ENCODE measurements around the gene PPP1R13B.

The PPP1R13B gene

DNA sequence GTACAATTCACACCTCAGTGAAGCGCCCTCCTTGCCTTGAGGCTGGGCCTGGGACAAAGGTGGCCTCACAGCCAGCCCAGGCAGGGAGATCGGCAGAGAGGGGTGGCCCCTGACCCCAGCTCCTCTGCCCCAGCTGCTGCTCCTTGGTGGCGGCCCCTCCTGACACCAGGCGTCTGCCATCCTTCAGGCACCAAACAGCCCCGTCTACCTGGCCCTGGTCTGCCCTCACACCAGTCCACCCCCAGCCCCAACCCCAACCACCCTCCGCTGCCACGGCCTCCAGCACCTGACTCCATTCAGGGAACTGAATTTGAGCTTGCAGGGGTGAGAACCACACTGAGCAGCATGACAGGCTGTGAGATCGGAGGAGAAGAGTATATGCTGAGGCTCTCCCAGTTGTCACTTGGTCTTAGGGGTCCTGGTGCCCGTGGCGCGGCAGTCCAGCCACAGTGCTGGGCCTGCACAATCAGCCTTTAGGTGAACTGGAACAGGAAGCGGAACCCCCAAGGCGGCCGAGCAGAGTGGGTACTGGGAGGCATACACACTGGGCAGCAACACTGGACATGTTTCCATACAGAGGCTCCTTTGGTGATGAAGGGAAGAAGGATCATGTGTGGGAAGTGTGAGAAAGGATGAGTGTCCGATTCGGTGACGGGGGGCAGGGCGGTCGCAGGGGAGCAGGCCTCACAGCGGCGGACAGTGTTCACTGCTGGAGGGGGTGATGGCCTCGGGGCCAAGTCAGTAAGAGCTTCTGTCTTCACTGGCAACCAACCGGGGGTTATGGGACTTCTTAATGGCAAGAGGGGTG, 113.1 kb downstream of the PPP1R13B start:
- in situ Hi-C loops (cut with HindIII; ENCODE audit: low sequenced_read_pairs): no loop called here

DNA sequence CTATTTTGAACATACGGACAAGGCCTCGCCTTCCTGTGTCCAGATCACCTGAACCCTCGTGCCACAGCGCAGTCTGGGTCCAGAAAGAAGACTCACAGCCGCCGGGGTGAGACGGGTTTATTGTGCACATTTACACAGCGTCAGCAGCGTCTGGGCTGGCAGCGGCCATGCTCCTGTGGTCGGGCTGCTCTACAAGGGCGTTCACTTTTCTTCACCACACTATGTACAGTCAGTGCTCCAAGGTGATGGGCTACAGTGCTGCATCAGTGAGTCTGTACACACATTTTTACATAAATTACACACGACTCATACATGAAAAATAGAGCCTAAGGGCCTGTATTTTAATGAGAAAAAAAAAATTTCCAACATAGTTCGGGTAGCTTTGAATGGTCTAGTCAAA, 113.7 kb downstream of the PPP1R13B start:
- in situ Hi-C loops (cut with HindIII; ENCODE audit: low sequenced_read_pairs): no loop called here

DNA sequence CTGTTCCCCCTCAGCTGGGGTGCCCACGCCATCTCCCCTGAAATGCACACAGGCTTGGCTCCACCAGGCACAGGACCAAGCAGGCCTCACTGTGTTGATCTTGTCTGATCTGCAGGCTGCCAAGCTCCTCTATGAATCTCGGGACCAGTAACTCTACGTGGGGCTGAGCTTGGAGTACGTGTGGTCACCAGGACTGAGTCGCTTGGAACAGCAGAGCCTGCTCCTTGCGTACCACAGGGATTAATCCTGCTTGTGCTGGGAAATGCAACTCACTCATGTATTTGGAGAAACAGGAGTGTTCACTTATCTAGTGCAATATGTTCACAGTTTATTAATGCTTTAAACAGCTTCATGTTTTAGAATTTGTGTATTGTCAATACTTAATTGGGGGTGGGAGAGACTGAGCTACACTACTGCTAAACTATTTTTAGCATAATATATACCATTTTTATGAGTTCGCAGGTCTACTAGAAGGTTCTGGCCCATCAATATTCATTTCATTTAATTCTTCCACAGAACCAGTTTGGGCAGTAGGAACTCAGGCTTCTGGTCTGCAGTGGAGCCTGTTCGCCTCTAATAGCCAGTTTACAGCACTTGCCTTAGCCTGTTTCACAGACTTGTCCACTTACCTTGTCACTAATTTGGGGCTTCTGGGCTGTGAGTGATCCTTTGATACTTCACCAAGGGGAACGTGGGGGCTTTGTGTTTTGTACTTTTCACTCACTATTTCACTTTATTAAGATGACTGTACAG, 114.3 kb downstream of the PPP1R13B start:
- in situ Hi-C loops (cut with HindIII; ENCODE audit: low sequenced_read_pairs): no loop called here

DNA sequence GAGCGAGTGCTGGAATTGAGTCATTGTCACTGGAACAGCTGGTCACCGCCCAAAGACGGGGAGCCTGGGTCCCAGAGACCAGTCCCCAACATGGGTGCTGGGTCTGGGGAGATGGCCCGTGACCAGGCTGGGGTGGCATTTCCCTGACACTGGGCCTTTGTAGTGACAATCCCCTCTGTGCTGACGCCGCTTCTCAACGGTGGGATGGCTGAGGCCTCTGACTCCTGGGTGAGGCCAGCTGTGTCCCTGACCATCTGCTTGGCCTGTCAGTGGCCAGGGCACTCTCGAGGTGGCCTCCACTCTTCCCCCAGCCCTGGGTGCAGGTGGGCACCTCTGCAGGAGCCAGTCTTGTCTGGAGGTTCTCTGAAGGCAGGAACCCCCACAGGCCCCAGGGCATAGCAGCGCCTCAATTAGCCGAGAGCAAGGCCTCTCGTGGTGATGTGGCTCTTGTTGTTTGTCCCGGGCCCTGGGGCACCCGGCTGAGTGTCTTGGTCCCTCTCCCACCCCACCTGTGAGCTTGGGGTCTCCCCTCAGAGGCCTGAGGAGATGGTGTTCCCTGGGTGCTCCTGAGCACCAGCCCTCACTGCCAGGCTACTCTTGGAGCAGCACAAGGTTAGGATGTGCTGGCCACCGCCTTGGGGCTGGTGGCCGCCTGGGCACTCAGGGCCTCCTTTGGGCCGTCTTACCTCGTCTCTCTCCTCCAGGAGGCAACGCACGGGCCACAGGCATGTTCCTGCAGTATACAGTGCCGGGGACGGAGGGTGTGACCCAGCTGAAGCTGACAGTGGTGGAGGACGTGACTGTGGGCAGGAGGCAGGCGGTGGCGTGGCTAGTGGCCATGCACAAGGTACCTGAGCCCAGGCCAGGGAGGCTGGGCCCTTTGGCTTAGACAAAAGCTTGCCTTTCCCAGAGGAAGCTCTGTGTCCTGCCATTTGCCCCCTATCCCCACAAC, 115.2 kb downstream of the PPP1R13B start:
- in situ Hi-C loops (cut with HindIII; ENCODE audit: low sequenced_read_pairs): no loop called here

DNA sequence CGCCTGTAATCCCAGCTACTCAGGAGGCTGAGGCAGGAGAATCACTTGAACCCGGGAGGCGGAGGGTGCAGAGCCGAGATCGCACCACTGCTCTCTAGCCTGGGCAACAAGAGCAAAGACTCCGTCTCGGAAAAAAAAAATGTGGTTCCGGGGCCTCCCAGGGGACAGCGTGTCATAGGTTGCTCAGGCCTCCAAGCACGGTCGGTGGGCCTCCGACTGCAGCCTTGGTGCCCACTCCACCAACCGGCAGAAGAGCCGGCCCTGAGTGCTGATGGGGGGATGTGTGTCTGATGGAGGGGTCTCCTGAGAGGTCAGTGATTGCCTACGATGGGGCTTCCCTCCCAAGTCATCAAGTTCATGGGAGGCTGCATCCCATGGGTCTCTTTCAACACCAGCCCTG, 115.9 kb downstream of the PPP1R13B start:
- in situ Hi-C loops (cut with HindIII; ENCODE audit: low sequenced_read_pairs): no loop called here

DNA sequence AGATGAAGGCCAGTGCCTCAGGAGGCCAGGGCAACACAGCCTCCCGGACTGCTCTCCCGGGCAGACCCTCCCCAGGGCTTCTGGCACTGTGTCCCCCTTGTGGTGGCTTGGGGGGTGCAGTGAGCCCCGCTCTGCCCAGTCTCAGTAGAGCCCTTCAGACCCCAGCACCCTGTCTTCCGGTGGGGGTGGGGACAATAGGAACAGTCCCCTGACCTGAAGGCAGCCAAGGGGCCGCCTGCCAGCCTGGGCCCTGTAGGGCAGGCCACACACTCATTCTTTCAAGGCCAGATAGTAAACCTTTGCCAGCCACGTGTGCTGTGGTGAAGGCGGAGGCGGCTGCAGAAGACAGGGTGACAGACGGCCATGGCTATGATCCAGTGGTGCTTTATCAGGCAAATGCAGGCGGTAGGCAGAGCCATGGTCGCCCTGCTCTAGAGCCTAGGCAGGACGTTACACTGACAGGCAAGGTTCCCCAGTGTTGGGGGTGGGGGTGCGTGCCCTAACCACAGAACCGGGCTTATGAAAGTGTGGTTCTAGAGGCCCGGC, 116.8 kb downstream of the PPP1R13B start:
- in situ Hi-C loops (cut with HindIII; ENCODE audit: low sequenced_read_pairs): no loop called here

DNA sequence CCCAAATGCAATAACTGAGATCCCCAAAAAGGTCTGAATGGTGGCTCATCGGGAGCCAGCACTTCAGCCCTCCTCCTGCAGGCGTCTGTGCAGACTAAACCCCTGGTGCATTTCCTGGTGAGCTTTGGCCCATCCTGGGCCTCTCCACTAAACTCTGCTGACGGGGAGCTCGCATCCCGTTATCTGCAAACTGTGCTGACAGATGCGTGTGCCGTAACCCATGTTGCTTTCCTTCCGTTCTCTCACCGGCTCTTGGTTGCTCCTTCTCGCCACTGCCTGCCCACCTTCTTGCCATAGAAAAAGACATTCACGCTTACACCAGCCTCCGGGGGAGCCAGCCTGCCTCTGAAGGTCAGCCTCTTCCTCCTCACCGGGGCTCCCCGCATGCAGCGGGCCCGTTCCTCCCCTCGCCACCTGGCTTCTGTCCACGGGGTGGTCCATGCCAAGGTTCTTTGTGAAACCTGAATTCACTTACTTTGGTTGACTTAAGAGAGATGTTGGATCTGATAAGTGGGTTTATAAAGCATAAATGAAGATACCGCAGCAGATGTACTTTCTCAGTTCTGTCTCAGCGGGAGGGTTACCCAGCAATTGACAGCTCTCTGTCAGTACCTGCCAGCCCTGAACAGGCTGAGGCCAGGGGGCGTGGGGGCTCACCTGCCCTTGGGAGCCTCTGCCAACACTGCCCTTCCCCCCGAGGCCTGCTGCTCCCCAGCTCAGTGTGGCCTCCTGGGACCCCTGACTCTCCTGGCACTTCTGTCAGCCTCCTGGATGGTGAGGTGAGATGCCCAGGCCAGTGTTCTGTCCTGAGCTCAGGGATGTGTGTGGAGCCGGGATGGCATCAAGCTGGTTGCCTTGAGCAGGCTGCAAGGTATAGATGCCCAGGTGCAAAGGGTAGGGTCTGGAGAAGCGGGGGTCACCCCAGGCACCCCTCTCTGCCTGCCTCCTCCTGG, 117.6 kb downstream of the PPP1R13B start:
- in situ Hi-C loops (cut with HindIII; ENCODE audit: low sequenced_read_pairs): no loop called here

DNA sequence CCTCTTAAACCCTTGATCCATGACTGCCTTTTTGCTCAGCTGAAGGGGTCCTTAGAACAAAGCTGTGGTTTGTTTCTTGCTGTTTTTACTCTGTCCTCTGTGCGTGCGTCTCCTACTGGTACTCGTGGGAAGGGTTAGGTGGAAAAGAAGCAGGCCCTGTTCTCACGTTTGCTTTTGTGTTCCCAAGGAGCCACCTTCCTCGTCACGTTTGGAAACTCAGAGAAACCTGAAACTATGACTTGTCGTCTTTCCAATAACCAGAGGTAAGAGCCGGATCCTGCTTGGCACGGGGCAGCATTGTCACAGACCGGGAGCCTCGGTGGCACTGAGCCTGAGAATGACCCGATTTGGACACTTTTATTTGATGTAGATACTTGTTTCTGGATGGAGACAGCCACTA, 118.7 kb downstream of the PPP1R13B start:
- in situ Hi-C loops (cut with HindIII; ENCODE audit: low sequenced_read_pairs): no loop called here

DNA sequence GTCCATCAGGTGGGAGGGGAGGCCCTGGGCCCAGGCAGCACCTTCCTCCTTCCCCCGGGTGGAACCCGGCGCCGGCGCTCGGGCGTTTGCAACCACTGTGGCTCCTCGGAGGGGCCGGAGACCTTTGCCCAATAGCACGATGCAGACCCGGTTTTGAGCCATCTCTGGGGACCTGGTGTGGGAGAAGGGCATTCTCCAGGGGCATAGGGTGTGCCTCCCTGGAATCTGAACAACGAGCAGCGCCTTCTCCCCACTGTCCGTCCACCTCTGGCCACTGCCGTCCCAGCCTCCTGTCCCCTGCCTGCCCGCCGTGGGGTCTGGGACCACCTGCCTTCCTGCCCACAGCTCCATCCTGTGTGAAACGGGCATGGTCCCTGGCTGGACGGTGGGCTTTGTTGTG, 119.2 kb downstream of the PPP1R13B start:
- in situ Hi-C loops (cut with HindIII; ENCODE audit: low sequenced_read_pairs): no loop called here

DNA sequence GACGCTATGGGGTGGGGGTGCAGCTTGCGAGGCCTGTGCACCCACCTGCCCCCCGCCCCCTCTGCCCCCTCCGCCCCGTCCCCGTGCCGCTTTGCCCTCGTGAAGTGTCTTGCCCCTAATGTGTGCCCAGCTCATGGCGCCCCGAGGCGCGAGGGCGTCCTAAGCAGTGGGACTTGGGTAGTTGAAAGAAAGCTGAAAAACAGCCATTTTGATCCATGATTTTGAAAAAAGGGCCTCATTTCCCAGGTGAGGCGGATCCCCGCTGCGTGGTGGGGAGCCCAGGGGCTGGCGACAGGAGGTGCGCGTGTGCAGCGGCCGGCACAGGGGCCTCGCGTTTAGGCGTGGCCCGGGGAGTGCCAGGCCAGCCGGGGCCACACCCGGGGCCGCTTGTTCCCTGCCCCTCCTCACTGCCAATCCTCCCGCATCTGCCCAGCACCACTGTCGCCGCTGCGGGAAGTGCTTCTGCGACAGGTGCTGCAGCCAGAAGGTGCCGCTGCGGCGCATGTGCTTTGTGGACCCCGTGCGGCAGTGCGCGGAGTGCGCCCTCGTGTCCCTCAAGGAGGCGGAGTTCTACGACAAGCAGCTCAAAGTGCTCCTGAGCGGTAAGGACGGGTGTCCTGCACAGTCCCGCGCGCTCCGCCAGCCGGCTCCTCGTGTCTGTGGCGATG, 119.9 kb downstream of the PPP1R13B start:
- in situ Hi-C loops (cut with HindIII; ENCODE audit: low sequenced_read_pairs): no loop called here

DNA sequence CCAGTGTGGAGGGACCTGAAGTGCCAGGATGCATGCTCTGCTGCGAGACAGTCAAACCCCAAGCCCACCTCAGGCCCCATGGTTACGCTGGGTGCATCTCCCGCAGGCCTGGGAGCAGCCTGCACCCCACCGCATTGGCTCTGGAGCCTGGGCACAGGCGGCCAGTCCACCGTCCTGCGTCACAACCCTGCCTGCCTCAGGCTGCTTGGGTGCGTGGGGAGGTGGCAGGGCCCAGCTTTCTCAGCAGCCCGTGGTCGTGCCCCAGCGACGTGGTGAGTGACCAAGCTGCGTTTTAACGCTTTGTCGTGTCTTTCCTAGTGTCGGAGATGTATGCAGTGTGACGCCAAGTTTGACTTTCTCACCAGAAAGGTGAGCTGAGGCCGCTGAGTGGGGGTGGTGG, 120.9 kb downstream of the PPP1R13B start:
- in situ Hi-C loops (cut with HindIII; ENCODE audit: low sequenced_read_pairs): no loop called here

DNA sequence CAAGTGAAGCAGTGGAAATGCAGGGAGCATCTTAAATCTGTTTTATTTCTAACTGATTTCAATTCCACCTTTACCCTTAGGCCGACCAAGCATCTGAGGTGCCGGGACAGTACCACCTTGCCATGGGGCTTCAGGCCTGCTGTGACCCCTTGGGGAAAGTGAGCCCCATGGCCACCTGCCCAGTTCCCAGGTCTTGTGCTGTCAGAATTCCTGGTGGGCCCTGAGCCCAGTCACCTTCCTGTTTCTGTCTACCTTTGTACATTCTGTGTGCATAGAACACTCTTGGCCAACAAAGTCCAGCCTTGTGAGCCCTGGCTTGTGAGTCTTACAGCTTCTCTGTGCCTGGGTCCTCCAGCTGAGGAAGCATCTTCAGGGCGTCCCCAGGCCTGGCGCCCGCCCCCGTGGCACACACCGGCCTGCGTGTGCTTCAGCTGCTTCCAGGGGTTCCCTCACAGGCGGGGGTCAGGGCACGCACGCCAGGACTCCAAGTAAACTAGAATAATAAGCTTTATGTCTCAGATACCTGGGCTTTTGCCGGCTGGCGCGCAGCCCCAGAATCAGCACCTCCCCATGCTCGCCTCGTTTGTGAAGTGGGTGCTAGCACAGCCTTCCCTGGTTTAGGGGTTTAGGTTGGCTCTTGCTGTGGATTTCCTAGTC, 121.5 kb downstream of the PPP1R13B start:
- in situ Hi-C loops (cut with HindIII; ENCODE audit: low sequenced_read_pairs): no loop called here

DNA sequence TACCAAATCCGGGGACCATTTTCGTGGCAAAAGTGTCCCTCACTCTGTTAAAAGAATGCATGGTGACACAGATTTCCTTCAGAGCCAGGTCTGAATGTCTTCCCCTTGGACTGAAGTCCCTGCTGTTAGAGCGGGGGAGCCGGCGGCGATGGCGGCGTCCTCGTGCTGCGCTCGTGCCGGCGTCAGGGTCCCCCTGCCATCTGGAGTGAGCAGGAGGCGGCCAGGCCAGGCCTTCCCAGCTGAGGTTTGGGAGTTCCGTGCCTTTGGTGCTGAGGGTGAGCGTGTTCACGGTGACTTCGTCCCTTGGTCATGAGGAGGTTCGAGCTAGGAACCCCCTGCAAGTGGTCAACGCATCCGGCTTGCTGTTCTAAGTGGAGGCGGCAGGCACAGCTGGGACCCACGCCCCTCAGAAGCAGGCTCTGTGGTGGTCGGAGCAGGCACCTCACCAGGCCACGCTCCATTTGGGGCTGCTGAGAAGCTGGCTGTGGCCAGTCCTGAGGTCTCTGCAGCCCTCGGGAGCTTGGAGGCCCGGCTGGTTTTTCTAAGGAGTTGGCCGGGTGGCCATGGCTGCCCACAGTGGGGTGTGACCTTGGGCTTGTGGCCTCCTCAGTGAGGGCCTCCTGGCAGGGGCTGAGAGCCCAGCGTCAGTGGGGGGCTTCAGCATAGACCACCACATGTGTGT, 122.2 kb downstream of the PPP1R13B start:
- in situ Hi-C loops (cut with HindIII; ENCODE audit: low sequenced_read_pairs): no loop called here

DNA sequence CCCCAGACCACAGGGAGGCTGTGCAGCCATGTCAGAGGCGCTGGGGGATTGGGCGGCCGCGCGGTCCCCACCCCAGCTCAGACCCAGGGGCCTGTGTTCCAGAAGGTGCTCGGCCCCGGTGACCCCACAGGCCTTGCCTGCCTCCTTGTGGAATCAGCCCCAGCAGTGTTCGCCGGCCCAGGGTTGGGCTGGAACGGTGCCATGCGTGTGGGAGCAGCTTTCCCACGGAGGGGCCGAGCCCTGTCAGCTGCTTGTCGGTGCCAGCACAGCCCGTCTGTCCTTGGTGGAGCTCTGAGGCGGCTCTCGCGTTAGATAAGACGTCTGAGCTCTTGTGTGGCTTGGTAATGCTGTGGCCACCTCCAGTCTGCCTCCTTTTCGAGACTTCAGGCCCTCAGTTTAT, 123.3 kb downstream of the PPP1R13B start:
- in situ Hi-C loops (cut with HindIII; ENCODE audit: low sequenced_read_pairs): no loop called here

DNA sequence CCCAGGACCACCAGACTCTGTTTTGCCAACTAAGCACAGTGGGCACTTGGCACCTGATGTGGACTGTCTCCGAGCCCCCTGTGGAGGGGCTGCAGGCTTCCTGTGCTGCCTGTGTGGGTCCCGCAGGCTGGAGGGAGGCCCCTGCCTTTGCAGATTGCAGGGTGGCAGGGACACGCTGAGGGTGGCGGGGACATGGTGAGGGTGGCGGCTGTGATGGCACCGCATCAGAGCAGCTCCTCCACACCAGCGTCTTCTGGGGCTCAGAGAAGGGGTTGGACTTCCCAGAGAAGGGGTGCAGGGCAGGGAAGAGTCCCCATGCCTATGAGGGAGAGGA, 123.7 kb downstream of the PPP1R13B start:
- in situ Hi-C loops (cut with HindIII; ENCODE audit: low sequenced_read_pairs): no loop called here

DNA sequence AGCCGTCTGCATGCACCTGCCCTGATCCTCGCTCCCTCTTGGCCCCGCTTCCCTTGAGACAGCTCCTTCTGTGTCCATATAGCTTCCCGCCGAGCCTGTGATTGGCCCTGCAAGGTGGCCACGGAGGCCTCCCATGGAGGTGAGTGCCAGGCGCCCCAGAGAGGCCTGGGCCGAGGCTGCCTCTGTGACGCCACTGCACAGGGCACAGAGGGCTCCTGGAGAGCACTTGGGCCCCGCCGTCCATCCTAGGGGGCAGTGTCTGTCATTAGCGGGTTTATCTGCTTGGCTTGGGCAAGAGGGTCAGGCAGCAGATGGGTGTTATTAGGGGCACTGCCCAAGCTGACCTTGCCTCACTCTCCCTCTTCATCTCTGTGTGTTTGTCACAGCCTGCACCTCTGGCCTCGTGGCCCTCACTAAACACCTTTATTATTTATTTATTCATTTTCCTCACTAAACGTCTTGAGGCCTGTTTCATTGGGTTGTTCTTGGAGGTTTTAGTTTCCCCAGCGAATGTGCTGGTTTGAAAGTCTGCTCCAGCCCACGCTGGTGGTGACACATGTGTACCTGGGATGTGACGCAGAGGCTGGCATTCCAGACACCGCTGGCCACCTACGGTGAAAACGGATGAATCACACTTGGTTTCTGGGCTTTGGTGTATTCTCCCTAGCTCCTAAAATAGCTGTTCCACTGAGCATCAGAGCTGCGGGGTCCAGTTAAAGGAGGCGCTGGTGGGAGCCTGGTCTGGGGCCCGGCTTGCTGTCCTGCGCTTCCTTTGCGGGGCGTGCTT, 125.8 kb downstream of the PPP1R13B start:
- in situ Hi-C loops (cut with HindIII; ENCODE audit: low sequenced_read_pairs): no loop called here

DNA sequence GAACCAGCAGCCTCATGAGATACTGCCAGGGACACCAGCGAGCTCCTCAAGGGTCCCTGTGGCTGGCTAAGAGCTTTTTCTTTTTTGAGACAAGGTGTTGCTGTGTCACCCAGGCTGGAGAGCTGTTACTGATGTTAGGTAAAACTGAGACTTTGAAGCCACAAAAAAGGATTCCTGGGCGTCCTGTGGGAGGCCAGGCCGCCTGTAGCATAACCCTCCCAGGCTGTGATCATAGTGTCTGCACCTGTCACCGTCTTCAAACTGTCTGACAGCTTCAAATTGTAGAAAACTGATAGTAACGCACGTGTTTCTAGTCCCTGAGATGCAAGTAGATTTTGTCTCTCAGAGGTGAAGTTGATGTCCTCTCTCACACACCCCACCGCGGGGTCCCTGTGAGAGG, 127.6 kb downstream of the PPP1R13B start:
- in situ Hi-C loops (cut with HindIII; ENCODE audit: low sequenced_read_pairs): no loop called here

DNA sequence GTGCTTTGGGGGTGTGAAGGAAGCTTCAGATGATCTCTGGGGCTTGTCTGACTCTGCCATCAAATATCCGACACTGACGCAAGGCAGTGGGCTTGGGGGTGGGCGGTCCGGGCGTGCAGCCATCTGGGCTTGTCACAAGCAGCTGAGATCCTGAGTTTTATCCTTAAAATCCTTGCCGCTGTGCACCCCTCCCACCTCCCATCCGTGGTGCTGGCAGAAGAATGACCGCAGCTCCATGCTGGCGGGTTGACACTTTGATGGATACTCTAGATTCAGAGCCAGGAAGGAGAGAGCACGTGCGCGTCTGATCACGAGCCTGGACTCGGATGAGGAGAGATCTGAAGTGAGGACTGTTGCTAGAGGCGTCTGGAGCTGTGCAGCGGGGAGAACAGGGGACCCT, 128.8 kb downstream of the PPP1R13B start:
- in situ Hi-C loops (cut with HindIII; ENCODE audit: low sequenced_read_pairs): no loop called here
